GM21529 (cell line): Measurements from ENCODE around the gene SLC4A3.
"Not testable (repeated sequence)": the region's sequence is repeated elsewhere in the genome, so short reads cannot be mapped to it uniquely, and the experiment has no call there.

Source experiments
- ATAC-seq: cut with Tn5 transposase; IDR thresholded peaks from one replicate; pipeline ENCODE4 v1.9.1; 2021; ENCODE audit not compliant: unreplicated experiment

The SLC4A3 gene

DNA sequence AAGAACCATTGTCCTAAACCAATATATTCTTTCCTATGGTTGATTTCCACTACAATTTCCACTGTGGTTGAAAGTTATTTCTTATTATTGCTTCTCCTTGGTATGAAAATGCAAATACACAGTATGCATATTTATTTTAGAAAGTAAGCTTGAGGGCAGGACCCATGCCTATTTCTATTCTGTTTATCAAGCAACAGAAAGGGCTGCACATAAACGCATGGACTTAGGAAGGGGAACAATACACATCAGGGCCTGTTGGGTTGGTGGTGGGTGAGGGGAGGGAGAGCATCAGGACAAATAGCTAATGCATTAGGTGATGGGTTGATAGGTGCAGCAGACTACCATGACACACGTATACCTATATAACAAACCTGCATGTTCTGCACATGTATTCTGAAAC lies 20.7 kb downstream of the SLC4A3 start:
- no peak for ATAC-seq

DNA sequence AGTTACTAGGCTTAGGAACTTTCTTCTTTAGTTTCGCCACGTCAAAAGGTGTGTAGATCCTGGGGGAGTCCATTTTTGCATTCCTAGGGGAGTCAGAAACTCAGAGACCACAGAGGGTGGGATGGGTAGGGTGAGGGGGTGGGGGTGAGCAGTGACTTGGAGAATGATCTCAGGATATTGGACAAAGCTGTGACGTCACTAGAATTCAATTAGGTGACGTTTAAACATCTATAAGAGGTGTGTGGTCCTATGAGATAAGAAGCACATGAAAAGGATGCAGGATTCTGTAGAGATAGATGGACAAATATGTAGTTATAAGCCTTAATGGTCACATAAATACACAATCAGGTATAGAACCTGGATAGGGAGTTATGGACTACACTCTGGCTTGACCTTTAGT lies 21.5 kb downstream of the SLC4A3 start:
- ATAC-seq, result no peak

DNA sequence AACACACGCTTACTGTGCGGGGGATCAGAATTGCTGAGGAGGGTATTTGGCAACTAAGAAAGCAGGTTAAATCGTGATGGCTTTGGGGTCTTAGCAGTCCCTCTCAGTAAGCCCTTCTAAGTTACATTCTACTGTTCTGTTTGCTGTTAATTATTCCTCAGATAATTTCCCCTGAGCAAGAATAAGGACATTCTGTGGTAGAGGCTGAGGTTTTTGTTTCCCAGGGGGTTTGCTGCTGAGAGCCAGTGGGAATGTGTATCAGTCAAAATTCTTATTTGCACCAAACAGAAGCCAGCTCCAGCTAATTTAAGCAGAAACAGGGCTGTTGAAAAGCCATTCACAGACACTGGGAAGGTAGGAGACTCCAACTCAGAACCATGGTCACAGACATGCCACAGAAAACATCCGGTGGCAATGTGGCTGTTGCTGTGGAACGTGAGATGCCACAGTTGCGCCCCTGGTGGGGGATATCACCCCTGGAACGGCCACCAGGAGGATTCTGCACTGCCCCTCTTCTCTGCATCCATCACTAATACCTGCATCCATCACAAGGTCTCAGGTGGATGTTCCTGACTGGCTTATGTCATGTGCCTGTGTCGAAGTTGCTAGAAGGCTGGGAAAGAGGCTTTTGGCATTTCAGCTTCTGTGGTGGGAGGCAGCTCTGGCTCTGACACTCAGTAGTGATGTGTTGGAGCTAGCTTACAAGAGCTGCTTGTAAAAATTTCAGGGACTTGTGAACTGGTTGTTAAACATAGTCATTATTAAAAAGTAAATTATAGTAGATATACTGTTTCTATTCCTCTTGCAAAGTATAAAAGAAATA lies 23.2 kb downstream of the SLC4A3 start:
- ATAC-seq, result no peak

DNA sequence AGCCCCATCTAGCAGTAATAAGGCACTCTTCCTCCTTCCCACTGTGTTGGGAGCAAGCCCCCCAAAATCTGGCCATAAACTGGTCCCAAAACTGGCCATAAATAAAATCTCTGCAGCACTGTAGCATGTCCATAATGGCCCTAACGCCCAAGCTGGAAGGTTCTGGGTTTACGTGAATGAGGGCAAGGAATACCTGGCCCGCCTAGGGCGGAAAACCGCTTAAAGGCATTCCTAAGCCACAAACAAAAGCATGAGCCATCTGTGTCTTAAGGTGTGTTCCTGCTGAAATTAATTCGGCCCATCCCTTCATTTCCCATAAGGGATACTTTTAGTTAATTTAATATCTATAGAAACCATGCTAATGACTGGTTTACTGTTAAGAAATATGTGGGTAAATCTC lies 24.2 kb downstream of the SLC4A3 start:
- not testable (repeated sequence) for ATAC-seq

DNA sequence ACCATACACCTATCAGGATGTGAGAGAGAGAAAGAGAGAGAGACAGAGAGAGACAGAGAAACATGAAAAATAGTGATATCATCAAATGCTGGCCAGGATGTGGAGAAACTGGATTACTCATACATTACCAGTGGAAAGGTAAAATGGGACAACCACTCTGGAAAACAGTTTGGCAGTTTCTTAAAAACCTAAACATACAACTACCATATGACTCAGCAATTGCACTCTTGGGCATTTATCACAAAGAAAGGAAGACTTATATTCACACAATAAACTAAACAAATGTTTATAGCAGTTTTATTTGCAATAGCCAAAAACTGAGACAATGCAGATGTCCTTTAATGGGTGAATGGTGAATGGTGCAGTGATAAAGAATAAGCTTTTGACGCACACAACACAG lies 29.1 kb downstream of the SLC4A3 start:
- ATAC-seq, result no peak

DNA sequence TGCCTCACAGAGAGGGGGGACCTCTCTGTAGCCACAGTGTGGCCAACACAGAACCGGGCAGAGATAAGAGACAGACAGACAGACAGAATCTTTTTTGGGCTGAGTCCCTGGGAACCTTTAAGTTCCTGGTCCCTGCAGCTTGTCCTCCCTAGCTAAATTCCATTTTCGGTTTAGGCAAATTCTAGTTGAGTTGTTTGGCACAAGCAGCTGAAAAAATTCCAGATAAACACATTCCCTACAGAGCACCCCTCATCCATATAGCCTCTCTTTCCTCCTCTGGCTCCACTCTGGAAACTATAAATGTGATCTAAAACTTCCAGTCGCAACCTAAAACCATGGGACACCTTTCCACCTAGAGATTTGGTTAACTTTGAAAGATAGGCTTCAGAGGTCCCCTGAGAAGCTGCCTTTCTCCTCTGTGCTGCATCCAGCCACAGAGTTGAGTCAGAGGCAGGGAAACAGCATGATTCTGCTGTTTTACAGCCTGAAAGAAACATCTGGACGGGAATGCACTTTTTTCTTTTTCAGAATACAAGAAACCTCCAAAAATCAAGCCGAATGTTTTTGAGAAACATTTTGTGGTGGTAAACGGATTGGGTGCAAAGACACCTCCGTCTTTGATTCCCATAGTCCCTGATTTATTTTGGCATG lies 30.9 kb downstream of the SLC4A3 start:
- ATAC-seq, result no peak

DNA sequence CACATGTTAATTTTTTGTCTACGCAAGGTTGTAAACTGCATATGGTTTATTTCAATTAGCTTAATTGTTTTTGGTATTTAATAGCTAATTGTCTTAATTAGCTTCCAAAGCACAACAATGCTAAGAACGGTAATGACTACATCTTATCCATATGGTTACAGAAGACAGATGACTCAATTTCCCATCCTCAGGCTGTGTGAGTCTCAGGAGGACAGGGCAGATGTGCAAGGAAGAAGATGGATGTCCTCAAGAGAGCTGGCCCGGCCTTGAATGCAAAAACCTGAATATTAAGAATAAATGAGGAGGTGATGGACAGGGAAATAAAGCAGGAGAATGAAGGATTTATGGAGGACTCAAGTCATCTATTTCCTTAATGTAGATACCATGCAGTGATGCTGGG lies 31.4 kb downstream of the SLC4A3 start:
- ATAC-seq, result no peak

DNA sequence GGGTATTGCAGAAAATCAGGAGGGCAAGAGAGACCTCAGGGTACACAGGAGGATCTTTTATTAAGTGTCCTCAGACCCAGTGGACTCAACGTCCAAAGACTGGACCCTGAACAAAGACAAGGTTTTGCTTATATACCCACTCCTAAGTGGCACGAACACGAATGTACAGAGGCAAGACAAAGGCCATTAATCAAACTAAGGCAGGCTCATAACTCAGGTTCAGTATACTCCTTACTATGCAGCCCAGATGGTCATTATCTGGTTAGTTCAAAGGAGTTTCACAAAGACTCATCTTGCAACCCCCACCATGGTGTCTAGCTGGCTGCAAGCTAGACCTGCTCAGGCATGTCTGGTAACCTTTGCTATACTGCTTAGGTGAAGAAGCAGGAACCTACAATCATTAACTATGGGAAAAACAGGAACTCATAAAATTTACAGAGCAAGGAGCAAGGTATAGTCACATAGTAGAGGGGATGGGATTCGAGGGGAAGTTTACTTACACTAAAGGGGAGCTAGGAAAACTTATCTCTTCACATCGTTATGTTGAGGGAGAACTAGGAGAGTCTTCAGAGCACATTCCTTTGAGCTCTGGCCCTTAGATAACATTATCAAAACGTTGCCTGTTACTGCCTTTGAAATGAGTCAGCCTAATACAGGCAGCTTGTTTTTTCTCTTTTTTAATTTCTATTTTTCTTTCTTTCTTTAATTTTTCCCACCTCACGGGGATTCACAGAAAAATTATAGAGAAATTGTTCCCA lies 33.9 kb downstream of the SLC4A3 start:
- ATAC-seq, result peak; percentile 97

DNA sequence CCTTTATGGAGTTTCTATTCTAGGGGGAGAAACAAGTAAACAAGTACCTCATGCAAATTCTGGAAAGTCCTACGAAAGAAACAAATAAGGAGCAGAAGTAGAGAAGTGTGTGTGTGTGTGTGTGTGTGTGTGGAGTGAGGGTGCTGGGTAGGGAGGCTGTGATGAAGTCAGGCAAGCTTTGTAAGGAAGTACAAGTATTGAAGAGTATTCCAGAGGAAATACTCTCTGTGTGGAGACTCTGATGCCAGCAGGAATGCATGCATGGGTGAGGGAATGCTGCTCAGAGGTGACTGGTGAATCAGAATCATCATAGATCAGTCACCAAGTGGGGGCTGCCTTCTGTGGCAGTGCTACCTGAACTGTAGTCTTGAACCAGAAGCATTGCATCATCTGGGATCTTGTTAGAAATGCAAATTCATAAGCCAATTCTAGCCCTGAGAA lies 34.5 kb downstream of the SLC4A3 start:
- ATAC-seq, result no peak

DNA sequence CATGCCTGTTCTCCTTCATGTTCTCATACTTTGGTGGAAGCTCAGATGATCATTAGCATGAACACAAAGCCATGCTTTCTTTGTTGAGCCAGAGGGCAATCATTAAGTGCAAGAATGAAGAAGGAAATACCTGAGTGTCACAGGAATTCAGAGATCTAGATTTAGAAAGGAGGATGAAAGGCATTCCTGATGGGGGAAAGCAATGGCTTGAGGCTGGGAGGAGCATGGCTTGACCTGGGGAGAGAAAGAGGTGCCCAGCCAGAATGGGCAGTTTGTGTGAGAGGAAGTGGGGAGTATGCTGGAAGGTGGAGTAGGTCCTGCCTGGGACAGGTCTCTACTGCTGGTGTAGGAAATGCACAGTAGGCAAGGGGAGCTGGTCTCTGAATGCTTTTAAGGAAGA lies 35.1 kb downstream of the SLC4A3 start:
- ATAC-seq, result no peak

DNA sequence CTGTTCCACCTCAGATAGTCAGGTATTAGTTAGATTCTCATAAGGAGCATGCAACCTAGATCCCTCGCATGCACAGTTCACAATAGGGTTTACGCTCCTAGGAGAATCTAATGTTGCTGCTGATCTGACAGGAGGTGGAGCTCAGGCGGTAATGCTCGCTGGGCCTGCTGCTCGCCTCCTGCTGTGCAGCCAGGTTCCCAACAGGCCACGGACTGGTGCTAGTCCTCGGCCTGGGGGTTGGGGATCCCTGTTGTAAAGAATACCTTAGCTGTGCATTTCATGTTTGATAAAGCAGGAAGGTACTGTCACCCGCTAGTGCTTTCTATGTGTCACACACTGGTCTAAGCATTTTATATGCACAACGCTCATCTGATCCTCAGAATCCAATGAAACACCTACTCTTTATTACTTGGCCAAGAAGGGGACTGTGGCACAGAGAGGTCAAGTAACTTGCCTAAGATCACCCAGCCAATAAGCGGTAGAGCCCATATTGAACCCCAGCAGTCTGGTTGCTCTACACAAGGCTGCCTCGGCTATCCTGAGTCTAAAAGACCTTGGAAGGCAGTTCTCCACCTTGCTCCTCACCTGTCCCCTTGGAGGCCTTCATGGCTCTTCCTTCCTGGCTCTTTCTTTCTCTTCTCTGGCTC lies 35.8 kb downstream of the SLC4A3 start:
- no peak for ATAC-seq

DNA sequence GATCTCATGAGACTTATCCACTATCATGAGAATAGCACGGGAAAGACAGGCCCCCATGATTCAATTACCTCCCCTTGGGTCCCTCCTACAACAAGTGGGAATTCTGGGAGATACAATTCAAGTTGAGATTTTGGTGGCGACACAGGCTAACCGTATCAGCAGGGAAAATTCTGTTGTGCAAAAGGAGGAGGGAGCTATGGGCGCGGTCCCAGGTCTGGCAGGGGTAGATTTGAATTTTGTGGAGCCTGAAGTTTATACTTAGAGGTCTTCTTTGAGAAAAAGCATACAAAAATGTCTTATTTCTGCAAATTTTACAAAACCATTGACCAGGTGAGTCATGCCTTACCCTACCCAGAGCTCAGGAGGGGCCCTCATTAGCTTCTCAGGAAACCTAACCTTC lies 36.6 kb downstream of the SLC4A3 start:
- ATAC-seq, result no peak

DNA sequence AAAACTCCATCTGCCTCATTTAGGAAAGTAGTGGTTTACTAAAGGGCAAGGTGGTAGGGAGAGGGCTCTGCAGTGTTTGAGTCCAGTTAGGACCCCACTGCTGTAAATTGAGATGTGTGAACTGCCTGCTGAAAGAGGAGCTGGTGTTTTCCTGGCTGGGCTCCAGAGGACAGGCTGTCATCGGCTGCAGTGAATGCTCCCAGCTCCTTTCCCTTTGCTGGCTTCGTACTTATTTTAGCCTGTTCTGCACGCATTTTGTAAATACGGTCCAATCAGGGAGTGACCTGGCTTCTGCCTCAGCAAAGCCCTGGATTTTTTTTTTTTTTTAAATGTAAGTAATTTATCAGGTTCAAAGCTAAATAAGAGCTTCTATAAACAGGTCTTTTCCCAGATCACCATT lies 37.5 kb downstream of the SLC4A3 start:
- ATAC-seq, result no peak

DNA sequence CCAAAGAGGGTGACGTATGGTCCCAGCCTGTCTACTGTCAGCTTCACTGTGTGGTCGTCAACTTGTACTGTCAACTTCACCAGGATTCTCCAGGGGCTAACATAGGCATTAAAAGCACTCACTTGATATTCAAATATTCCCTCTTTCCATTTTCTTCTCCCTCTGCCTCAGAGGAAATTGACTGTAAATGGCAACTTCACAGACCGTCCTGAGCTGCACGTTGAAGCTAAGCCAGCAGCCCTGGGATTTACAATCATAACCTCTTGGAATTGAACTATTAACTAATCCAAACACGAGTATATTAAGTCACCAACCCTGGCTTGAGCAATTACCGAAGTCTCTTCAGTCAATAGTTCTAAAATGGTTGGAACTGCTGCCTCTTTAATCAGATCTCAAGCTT lies 38.5 kb downstream of the SLC4A3 start:
- ATAC-seq, result no peak

DNA sequence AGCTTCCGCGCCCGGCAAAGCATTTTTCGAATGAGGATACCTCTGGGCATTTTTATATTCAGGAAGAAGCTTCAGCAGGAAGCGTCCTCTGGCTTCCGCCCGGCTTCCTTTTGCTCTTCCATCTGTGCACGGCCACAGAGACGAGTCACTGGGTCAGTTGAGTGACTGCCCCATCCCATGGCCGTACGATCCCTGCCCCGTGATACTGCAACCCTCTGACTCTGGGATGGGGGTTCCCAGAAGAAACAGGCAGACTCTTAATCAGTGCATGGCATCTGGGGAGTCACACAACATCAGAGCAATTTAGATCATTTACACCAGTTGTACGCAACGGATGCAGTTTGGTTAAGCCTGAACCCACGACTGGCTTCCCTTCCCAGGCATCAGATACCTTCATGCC lies 40.9 kb downstream of the SLC4A3 start:
- ATAC-seq, result no peak

DNA sequence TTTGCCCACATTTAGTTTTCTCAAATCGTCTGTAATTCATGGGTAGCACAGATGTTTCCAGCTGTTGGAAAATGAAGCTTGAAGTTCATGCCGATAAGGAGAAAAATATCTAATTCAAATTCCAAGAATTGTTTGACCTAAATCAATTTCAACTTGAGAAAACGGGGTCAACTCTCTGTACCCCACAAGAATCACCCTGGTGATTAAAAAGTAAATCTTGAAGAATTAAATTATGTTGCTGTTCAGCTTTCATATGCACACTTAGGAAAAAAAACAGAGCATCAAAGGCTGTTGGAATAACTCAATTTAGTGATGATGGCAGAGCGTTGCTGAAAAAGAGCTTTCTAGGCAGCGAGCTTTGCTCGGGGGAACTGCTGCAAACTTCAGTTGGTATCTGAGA lies 43.0 kb downstream of the SLC4A3 start:
- no peak for ATAC-seq

DNA sequence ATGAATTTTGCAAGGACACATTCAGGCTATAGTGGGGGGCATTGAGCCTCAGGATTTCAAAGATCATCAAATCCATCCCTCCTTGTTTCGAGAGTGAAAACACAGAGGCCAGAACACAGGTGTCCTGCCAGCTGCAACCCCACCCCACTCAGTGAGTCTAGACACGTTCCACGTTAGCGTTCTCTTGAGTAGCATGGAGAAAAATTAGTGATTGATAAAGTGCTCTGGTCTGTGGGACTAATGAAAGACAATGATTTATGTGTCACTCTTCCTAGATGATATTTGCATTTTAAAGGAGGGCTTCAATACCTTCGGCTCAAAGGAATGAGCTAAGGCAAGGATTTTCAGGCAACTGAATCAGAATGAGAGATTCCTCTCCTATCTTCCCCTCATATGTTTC lies 43.8 kb downstream of the SLC4A3 start:
- no peak for ATAC-seq

DNA sequence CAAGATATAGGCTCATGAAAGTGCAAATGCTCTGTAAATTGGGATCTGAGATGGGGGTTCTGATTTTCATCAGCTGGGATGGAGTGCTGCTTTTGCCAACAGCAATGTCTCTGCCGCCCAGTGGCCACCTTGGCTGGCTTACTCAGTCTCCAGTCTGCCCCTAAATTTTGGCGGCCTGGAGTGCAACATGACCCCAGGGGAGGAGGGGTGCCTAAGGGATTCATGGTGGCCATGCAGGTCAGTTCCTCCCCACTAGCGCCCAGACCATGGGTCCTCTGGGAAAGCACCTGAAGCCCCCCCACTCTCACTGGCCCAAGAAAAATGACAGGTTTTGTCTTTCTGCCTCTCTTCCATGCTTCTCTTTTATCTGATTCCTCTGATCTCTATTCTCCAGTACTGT lies 45.0 kb downstream of the SLC4A3 start:
- ATAC-seq, result no peak

DNA sequence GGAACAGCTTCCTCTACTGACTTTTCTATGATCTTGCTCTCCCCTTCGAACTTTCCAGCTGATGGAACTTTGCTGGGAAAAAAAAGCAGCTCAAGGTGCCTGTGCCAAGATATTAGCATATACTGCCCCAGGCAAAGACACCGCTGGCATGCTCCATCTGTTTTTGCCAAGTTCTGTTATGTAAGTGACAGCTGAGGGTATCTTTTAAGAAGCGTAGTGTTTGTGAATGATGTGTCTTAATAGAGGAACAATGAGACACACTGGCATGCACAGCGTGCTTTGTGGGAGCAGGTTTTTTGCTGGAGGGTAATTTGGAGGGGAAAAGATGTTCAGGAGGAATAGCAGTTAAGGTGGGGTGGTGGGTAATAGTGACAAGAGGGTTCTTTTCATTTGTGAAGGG lies 47.8 kb downstream of the SLC4A3 start:
- no peak for ATAC-seq

DNA sequence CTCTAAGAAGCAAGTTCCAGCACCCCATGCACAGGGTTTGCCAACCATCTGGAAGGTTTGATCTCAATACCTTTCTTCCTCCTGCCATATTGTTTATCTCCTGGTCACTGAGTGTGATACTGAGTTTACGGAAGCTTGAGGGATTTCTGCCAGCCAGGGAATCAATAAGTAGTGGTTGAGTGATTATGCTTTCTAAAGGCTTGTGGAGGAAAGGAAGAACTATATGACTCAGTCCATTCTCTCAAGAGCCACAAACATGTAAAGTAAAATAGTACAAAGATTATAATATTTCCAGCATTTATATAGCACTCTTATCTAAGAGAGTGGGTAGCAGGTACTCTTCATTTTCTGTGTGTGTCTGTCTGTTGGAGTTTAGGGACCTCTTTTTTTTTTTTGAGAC lies 49.2 kb downstream of the SLC4A3 start:
- no peak for ATAC-seq

DNA sequence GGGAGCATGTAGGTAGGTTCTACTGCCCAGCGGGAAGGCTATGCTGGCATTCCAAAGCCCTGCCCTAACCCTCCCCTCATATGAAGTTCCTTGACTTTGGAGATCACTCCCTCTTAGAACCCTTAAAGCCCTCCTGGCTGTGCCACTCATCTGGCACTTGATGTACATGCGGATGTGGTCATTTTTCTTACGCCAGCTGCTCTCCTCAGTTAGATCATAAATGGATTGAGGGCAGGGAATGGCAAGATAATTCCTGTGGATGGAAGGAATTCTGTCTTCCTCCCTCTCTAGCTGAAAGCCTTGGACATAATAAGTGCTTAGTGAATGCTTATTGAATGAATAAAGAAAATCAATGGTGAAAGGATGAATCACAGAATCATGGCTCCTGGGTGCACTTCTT lies 51.6 kb downstream of the SLC4A3 start:
- no peak for ATAC-seq

DNA sequence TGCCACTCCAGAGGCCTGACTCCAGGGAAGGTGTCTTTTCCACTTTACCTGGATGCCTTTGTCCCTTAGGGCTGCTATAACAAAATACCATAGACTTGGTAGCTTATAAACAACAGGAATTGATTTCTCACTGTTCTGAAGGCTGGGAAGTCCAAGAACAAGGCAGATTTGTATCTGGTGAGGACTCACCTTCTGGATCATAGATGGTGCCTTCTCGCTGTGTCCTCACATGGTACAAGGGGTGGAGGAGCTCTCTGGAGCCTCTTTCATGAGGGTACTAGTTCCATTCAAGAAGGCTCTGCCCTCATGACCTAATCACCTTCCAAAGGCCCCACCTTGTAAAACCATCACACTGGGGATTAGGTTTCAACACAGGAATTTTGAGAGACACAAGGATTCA lies 52.1 kb downstream of the SLC4A3 start:
- no peak for ATAC-seq
